Neural cell (in vitro differentiated cells): ENCODE results near the gene CNKSR2. TPM values are rescaled to one million over a fixed set of nuclear protein-coding genes. Genes with fewer than 3 reads are reported as not detected.
"Not testable (repeated sequence)": the region's sequence is repeated elsewhere in the genome, so short reads cannot be mapped to it uniquely, and the experiment has no call there.

Experiments
- H2AFZ ChIP-seq: fragments of 200-600, 300-800 bp; sonication (generic), shearing (Covaris generic); 2 replicates; pipeline ENCODE4 v1.6.0; 2014; ENCODE audit warnings: low read depth, mild to moderate bottlenecking, antibody characterized with exemption, low read length, moderate library complexity
- H3F3A ChIP-seq: fragments of 200-600 bp; shearing (Covaris generic); 2 replicates; pipeline ENCODE4 v1.6.1; 2016; ENCODE audit warnings: mild to moderate bottlenecking, moderate library complexity, mixed read lengths, antibody characterized with exemption, low read length; ENCODE audit not compliant: insufficient read depth, poor library complexity, severe bottlenecking
- H3K27ac ChIP-seq: fragments of 200-600, 300-800 bp; sonication (generic), shearing (Covaris generic); 2 replicates; pipeline ENCODE4 v1.5.1; 2014; ENCODE audit warnings: mild to moderate bottlenecking, low read length, moderate library complexity
- H3K27me3 ChIP-seq: fragments of 300-800, 200-600 bp; sonication (generic), shearing (Covaris generic); 2 replicates; pipeline ENCODE4 v1.6.0; 2014; ENCODE audit warnings: mild to moderate bottlenecking, low read depth, low read length, moderate library complexity; ENCODE audit not compliant: insufficient read depth
- H3K36me3 ChIP-seq: fragments of 300-800, 200-600 bp; sonication (generic), shearing (Covaris generic); 2 replicates; pipeline ENCODE4 v1.5.1; 2014; ENCODE audit warnings: mild to moderate bottlenecking, antibody characterized with exemption, low read length, moderate library complexity; ENCODE audit not compliant: insufficient read depth
- H3K4me2 ChIP-seq: fragments of 300-800, 200-600 bp; sonication (generic), shearing (Covaris generic); 2 replicates; pipeline ENCODE4 v1.6.0; 2014; ENCODE audit warnings: mild to moderate bottlenecking, low read length
- H3K4me3 ChIP-seq: fragments of 300-800, 200-600 bp; sonication (generic), shearing (Covaris generic); 2 replicates; pipeline ENCODE4 v1.5.1; 2014; ENCODE audit warnings: mild to moderate bottlenecking, low read length, moderate library complexity
- H3K79me2 ChIP-seq: fragments of 200-600 bp; shearing (Covaris generic); replicated peaks from 2 replicates; pipeline ENCODE4 v1.6.0; 2014; ENCODE audit warnings: mild to moderate bottlenecking, low read length, moderate library complexity; ENCODE audit not compliant: insufficient read depth
- H3K9ac ChIP-seq: fragments of 300-800, 200-600 bp; sonication (generic), shearing (Covaris generic); 2 replicates; pipeline ENCODE4 v1.6.1; 2016; ENCODE audit warnings: mild to moderate bottlenecking, low read length, mixed read lengths
- H3K9me2 ChIP-seq: fragments of 200-600 bp; shearing (Covaris generic); 2 replicates; pipeline ENCODE4 v1.6.1; 2016; ENCODE audit warnings: mild to moderate bottlenecking, low read length, mixed read lengths; ENCODE audit not compliant: insufficient read depth
- H3K9me3 ChIP-seq: fragments of 200-600, 300-800 bp; sonication (generic), shearing (Covaris generic); 2 replicates; pipeline ENCODE4 v1.6.1; 2016; ENCODE audit warnings: mild to moderate bottlenecking, mixed run types, low read length, moderate library complexity, mixed read lengths
- H4K20me1 ChIP-seq: fragments of 200-600 bp; shearing (Covaris generic); 2 replicates; pipeline ENCODE4 v1.6.1; 2016; ENCODE audit warnings: mild to moderate bottlenecking, mixed run types; ENCODE audit not compliant: insufficient read depth
- CTCF ChIP-seq: fragments of 450-650 bp; IDR thresholded peaks from 2 replicates; pipeline ENCODE4 v1.5.1; 2014; ENCODE audit warnings: antibody characterized with exemption, mild to moderate bottlenecking, moderate library complexity; ENCODE audit not compliant: poor library complexity, severe bottlenecking
- EP300 ChIP-seq: fragments of 450-650 bp; conservative IDR thresholded peaks from 2 replicates; pipeline ENCODE4 v1.6.1; 2014; ENCODE audit warnings: antibody characterized with exemption, mild to moderate bottlenecking, moderate library complexity; ENCODE audit not compliant: poor library complexity, severe bottlenecking
- EZH2 ChIP-seq: fragments of 200-600, 300-800 bp; shearing (Covaris generic), sonication (generic); IDR thresholded peaks from 2 replicates; pipeline ENCODE4 v1.6.1; 2014; ENCODE audit warnings: antibody characterized with exemption, low read length, borderline replicate concordance, mild to moderate bottlenecking; ENCODE audit not compliant: insufficient read depth, poor library complexity, severe bottlenecking
- MXI1 ChIP-seq: fragments of 450-650 bp; conservative IDR thresholded peaks from 2 replicates; pipeline ENCODE4 v1.6.1; 2014; ENCODE audit warnings: antibody characterized with exemption, mild to moderate bottlenecking; ENCODE audit not compliant: poor library complexity, severe bottlenecking
- POLR2AphosphoS5 ChIP-seq: IDR thresholded peaks from 2 replicates; pipeline ENCODE4 v1.6.1; 2012
- RAD21 ChIP-seq: fragments of 450-650 bp; conservative IDR thresholded peaks from 2 replicates; pipeline ENCODE4 v1.6.1; 2014; ENCODE audit warnings: antibody characterized with exemption, mild to moderate bottlenecking, moderate library complexity
- REST ChIP-seq: IDR thresholded peaks from 2 replicates; pipeline ENCODE4 v1.6.1; 2012; ENCODE audit warnings: borderline replicate concordance
- SMC3 ChIP-seq: fragments of 450-650 bp; conservative IDR thresholded peaks from 2 replicates; pipeline ENCODE4 v1.6.1; 2014; ENCODE audit warnings: antibody characterized with exemption, mild to moderate bottlenecking, moderate library complexity; ENCODE audit not compliant: poor library complexity
- TAF1 ChIP-seq: IDR thresholded peaks from 2 replicates; pipeline ENCODE4 v1.6.1; 2012; ENCODE audit warnings: low read depth
- polyA plus RNA-seq: library from polyadenylated mRNA; depleted of rRNA; stranded (reverse); fragments of >200 nt; gene quantifications from 2 replicates; pipeline ENCODE4 v1.2.3, GENCODE V29; 2014

CNKSR2 gene
- polyA plus RNA-seq, 1 donor from 2014 or later: 31.1 TPM

- Histone ChIP-seq H3F3A (no peaks in the 10 kb centered on the region), H4K20me1 (no peaks in the 10 kb centered on the region), H2AFZ (no peak overlapping the region), H3K9ac (no peak overlapping the region), H3K36me3 (no peaks in the 10 kb centered on the region), H3K79me2 (no peaks in the 10 kb centered on the region), H3K9me2 (no peaks in the 10 kb centered on the region), H3K27me3 (no peaks in the 10 kb centered on the region), H3K4me3 (no peak overlapping the region), H3K9me3 (no peaks in the 10 kb centered on the region), H3K4me2 (no peak overlapping the region), H3K27ac (no peak overlapping the region)
- TF ChIP-seq POLR2AphosphoS5 (no peak), TAF1 (no peak), EP300 (no peak), MXI1 (no peak), EZH2 (no peak), RAD21 (no peak)
These were observed 155.6 kb downstream of the CNKSR2 start for GRCh38 chrX:21529771-21530170.

GRCh38 chrX:21544642-21545041 is 170.4 kb downstream of the CNKSR2 start:
- not testable (repeated sequence) for H3K79me2 ChIP-seq, H4K20me1 ChIP-seq, H3K4me2 ChIP-seq, H3K27ac ChIP-seq, H3K9me2 ChIP-seq, H3K9me3 ChIP-seq, H3F3A ChIP-seq, H3K36me3 ChIP-seq, H3K9ac ChIP-seq, H3K4me3 ChIP-seq, H3K27me3 ChIP-seq, H2AFZ ChIP-seq

- no peak overlapping the region for H3K4me3 ChIP-seq
- H3K27ac ChIP-seq: no peak overlapping the region
- H3K9ac ChIP-seq: no peak overlapping the region
- no peak overlapping the region for H2AFZ ChIP-seq
- no peak for TF ChIP-seq SMC3
- TF ChIP-seq REST: no peak
- no peak for TF ChIP-seq POLR2AphosphoS5
- no peak for TF ChIP-seq EZH2
- TF ChIP-seq CTCF: no peak
- no peak for TF ChIP-seq TAF1
- TF ChIP-seq RAD21: no peak
- no peak for TF ChIP-seq MXI1
- no peak for TF ChIP-seq EP300
- no peaks in the 10 kb centered on the region for H3K9me3 ChIP-seq
- H4K20me1 ChIP-seq: no peaks in the 10 kb centered on the region
- H3F3A ChIP-seq: no peaks in the 10 kb centered on the region
- no peaks in the 10 kb centered on the region for H3K27me3 ChIP-seq
- no peaks in the 10 kb centered on the region for H3K9me2 ChIP-seq
- no peaks in the 10 kb centered on the region for H3K79me2 ChIP-seq
- H3K36me3 ChIP-seq: no peaks in the 10 kb centered on the region
- no peak overlapping the region for H3K4me2 ChIP-seq
These were observed 185.2 kb downstream of the CNKSR2 start for GRCh38 chrX:21559417-21559816.
